HCT116 (cell line): ENCODE data around the gene DIS3L. TPM values are rescaled to one million over a fixed set of nuclear protein-coding genes. Genes with fewer than 3 reads are reported as not detected.
"Not testable (repeated sequence)": the region's sequence is repeated elsewhere in the genome, so short reads cannot be mapped to it uniquely, and the experiment has no call there.

ENCODE experiments used
- ATAC-seq: fragments of 200-7000 bp; cut with Tn5 transposase; 2 replicates; pipeline ENCODE4 v1.9.1; 2020; ENCODE audit warnings: mild to moderate bottlenecking, moderate library complexity
- BruUV-seq: library from RNA; stranded (reverse); fragments of 400-500 nt; replicated peaks from 2 replicates; lab custom pipeline; 2021; lab: Mats Ljungman, UMichigan
- CTCF ChIA-PET: fragments of 300-600 bp; sonication (Branson Sonifier 250); formaldehyde crosslinking; loops from one replicate; lab custom pipeline; 2021; ENCODE audit warnings: antibody characterized with exemption; lab: Charles Lee
- POLR2A ChIA-PET: fragments of 300-600, 350-600 bp; sonication (Branson Sonifier 250); formaldehyde crosslinking; loops from one replicate; lab custom pipeline; 2021; ENCODE audit warnings: antibody characterized with exemption; lab: Charles Lee
- RAD21 ChIA-PET, 2 experiments: fragments of 300-600 bp; sonication (Branson Sonifier 250); formaldehyde crosslinking; loops; one replicate each; lab custom pipeline; 2023; ENCODE audit warnings: low total read pairs in 2 of 2; ENCODE audit not compliant: uncharacterized antibody in 2 of 2, unreplicated experiment in 2 of 2, low non-redundant PET in 1 of 2; lab: Charles Lee
- DNase-seq: peaks from one replicate; pipeline ENCODE4 v3.0.0-alpha.2; 2010; ENCODE audit warnings: low read depth, low spot score
- H2AFZ ChIP-seq: fragments of 200-600 bp; shearing (Covaris generic), sonication (generic); 2 replicates; pipeline ENCODE4 v1.6.1; 2017; ENCODE audit warnings: low read depth, mixed run types, mixed read lengths, antibody characterized with exemption, low read length; ENCODE audit not compliant: poor library complexity, severe bottlenecking
- H3K27ac ChIP-seq: 2 replicates; pipeline ENCODE4 v1.5.1; 2012; ENCODE audit warnings: low read depth, low read length
- H3K27me3 ChIP-seq: fragments of 200-600 bp; sonication (generic); 2 replicates; pipeline ENCODE4 v1.6.1; 2016; ENCODE audit warnings: mixed run types, low read length, mixed read lengths; ENCODE audit not compliant: insufficient read depth
- H3K36me3 ChIP-seq, 2 experiments: fragments of 200-500 bp in 1 of 2; fragments of 200-600 bp in 1 of 2; sonication (Bioruptor generic) in 1 of 2; sonication (generic) in 1 of 2; 2 replicates each; pipeline versions ENCODE4 v1.5.1 to v1.6.1; 2014 to 2016; ENCODE audit warnings: low read length in 2 of 2, inconsistent platforms in 1 of 2, mixed read lengths in 1 of 2, mixed run types in 1 of 2; ENCODE audit not compliant: insufficient read depth in 2 of 2, control insufficient read depth in 1 of 2
- H3K4me1 ChIP-seq, 2 experiments: fragments of 200-600 bp in 1 of 2; sonication (generic) in 1 of 2; 2 replicates each; pipeline versions ENCODE4 v1.5.1 to v1.6.1; 2012 to 2017; ENCODE audit warnings: low read length in 2 of 2, inconsistent platforms in 1 of 2, mild to moderate bottlenecking in 1 of 2, mixed read lengths in 1 of 2, mixed run types in 1 of 2, moderate library complexity in 1 of 2; ENCODE audit not compliant: insufficient read depth in 2 of 2, control insufficient read depth in 1 of 2
- H3K4me2 ChIP-seq: fragments of 200-600 bp; sonication (generic); 2 replicates; pipeline ENCODE4 v1.6.1; 2017; ENCODE audit warnings: mixed run types, low read length, mixed read lengths
- H3K4me3 ChIP-seq, 2 experiments: fragments of 200-600 bp in 1 of 2; sonication (generic) in 1 of 2; replicated peaks in 1 of 2; 2 replicates each; pipeline ENCODE4 v1.5.1; 2011 to 2016; ENCODE audit warnings: low read length in 2 of 2, control low read depth in 1 of 2, low read depth in 1 of 2, mild to moderate bottlenecking in 1 of 2, mixed read lengths in 1 of 2, mixed run types in 1 of 2
- H3K79me2 ChIP-seq: fragments of 200-600 bp; sonication (generic); 2 replicates; pipeline ENCODE4 v1.6.1; 2017; ENCODE audit warnings: mild to moderate bottlenecking, mixed run types, low read length, moderate library complexity, mixed read lengths; ENCODE audit not compliant: insufficient read depth
- H3K9ac ChIP-seq: fragments of 200-600 bp; sonication (generic); 2 replicates; pipeline ENCODE4 v1.6.1; 2016; ENCODE audit warnings: low read length, mixed read lengths
- H3K9me2 ChIP-seq: fragments of 200-600 bp; sonication (generic), shearing (Covaris generic); 2 replicates; pipeline ENCODE4 v1.6.1; 2017; ENCODE audit warnings: mixed run types, mild to moderate bottlenecking, moderate library complexity; ENCODE audit not compliant: insufficient read depth
- H3K9me3 ChIP-seq, 2 experiments: fragments of 200-500 bp in 1 of 2; fragments of 200-600 bp in 1 of 2; sonication (Bioruptor generic) in 1 of 2; sonication (generic) in 1 of 2; 2 replicates each; pipeline ENCODE4 v1.6.1; 2014 to 2017; ENCODE audit warnings: low read length in 2 of 2, mixed read lengths in 2 of 2, inconsistent platforms in 1 of 2, low read depth in 1 of 2, mild to moderate bottlenecking in 1 of 2, mixed run types in 1 of 2, moderate library complexity in 1 of 2; ENCODE audit not compliant: control insufficient read depth in 1 of 2, insufficient read depth in 1 of 2
- H4K20me1 ChIP-seq: fragments of 200-600 bp; sonication (generic), shearing (Covaris generic); 2 replicates; pipeline ENCODE4 v1.6.1; 2017; ENCODE audit warnings: mixed run types, mild to moderate bottlenecking, moderate library complexity; ENCODE audit not compliant: insufficient read depth
- EZH2phosphoT487 ChIP-seq: fragments of 200-600 bp; IDR thresholded peaks from 2 replicates; pipeline ENCODE4 v1.6.1; 2018; ENCODE audit warnings: antibody characterized with exemption, borderline replicate concordance
- RAD21 ChIP-seq: IDR thresholded peaks from 2 replicates; pipeline ENCODE4 v1.6.1; 2012; ENCODE audit warnings: low read depth, mild to moderate bottlenecking
- intact Hi-C: fragments of 100-400 bp; cut with micrococcal nuclease; formaldehyde crosslinking; loops from 2 replicates; pipeline ENCODE4 v1.10.0; 2022
- total RNA-seq: library from RNA; stranded (reverse); gene quantifications from one replicate; pipeline ENCODE4 v1.2.1, GENCODE V29; 2021; ENCODE audit not compliant: unreplicated experiment

Gene DIS3L
- total RNA-seq, 1 experiment from 2014 or later: 32.2 TPM

- no peak overlapping the region for H3K27ac ChIP-seq
- ChIA-PET POLR2A (no interaction called here), RAD21 (no interaction called here), CTCF (no interaction called here)
- DNase-seq (no peak), ATAC-seq (no peak)
- H2AFZ ChIP-seq: no peak overlapping the region
- no peaks in the 10 kb centered on the region for H3K4me1 ChIP-seq
- no peaks in the 10 kb centered on the region for H3K79me2 ChIP-seq
- H3K4me3 ChIP-seq: no peak overlapping the region
- no peaks in the 10 kb centered on the region for H3K9me2 ChIP-seq
- no peak overlapping the region for H3K9ac ChIP-seq
- no peaks in the 10 kb centered on the region for H4K20me1 ChIP-seq
- H3K27me3 ChIP-seq: peaks cover 3% of the 10 kb centered on the region; the same call in 1 of the 2 replicates
- BruUV-seq: no TSS peak
- intact Hi-C loops: no loop called here
- no peak overlapping the region for H3K4me2 ChIP-seq
- TF ChIP-seq RAD21: no peak
- no peak for TF ChIP-seq EZH2phosphoT487
- H3K9me3 ChIP-seq: no peaks in the 10 kb centered on the region
- no peaks in the 10 kb centered on the region for H3K36me3 ChIP-seq
Observed at GRCh38 chr15:66261056-66261455, 32.3 kb upstream of the DIS3L start.

GRCh38 chr15:66262837-66263236 is 30.5 kb upstream of the DIS3L start:
- H3K4me3 ChIP-seq, CTCF ChIA-PET, H3K27ac ChIP-seq, BruUV-seq, intact Hi-C loops, H3K79me2 ChIP-seq, H2AFZ ChIP-seq, DNase-seq, RAD21 ChIA-PET, H4K20me1 ChIP-seq, H3K9me2 ChIP-seq, POLR2A ChIA-PET, H3K36me3 ChIP-seq, H3K27me3 ChIP-seq, H3K4me1 ChIP-seq, H3K9ac ChIP-seq, H3K4me2 ChIP-seq, ATAC-seq, H3K9me3 ChIP-seq: not testable (repeated sequence)
